Endothelial cell (in vitro differentiated cells): ENCODE measurements around the gene BCAS1. TPM values are rescaled to one million over a fixed set of nuclear protein-coding genes. Genes with fewer than 3 reads are reported as not detected.

Experiments
- DNase-seq: peaks from one replicate; pipeline ENCODE4 v3.0.0; 2021; ENCODE audit warnings: low spot score
- H3K27ac Mint-ChIP-seq: one replicate; pipeline ENCODE4 v1.8.0; 2021; ENCODE audit warnings: mixed read lengths, inconsistent platforms; ENCODE audit not compliant: unreplicated experiment
- H3K27me3 Mint-ChIP-seq: one replicate; pipeline ENCODE4 v1.8.0; 2021; ENCODE audit warnings: mild to moderate bottlenecking, moderate library complexity, mixed read lengths, inconsistent platforms; ENCODE audit not compliant: unreplicated experiment
- H3K36me3 Mint-ChIP-seq: one replicate; pipeline ENCODE4 v1.8.0; 2021; ENCODE audit warnings: mild to moderate bottlenecking, low read depth, mixed read lengths, inconsistent platforms; ENCODE audit not compliant: unreplicated experiment
- H3K4me1 Mint-ChIP-seq: one replicate; pipeline ENCODE4 v1.8.0; 2021; ENCODE audit warnings: mild to moderate bottlenecking, mixed read lengths, inconsistent platforms; ENCODE audit not compliant: unreplicated experiment
- H3K4me3 Mint-ChIP-seq: one replicate; pipeline ENCODE4 v1.8.0; 2021; ENCODE audit warnings: mild to moderate bottlenecking, mixed read lengths, inconsistent platforms; ENCODE audit not compliant: unreplicated experiment
- H3K9me3 Mint-ChIP-seq: one replicate; pipeline ENCODE4 v1.8.0; 2021; ENCODE audit warnings: mixed read lengths, inconsistent platforms; ENCODE audit not compliant: unreplicated experiment
- total RNA-seq: library from RNA; stranded (reverse); fragmentation: NEBNext Ultra II Directional; extraction: Animal tissue kit (Norgen Biotek cat#: 25700); gene quantifications from one replicate; pipeline ENCODE4 v1.2.1, GENCODE V29; 2021; ENCODE audit not compliant: unreplicated experiment
- TF ChIP-seq, protein P1 (sequence below): fragments of 200-600 bp; sonication (generic); IDR thresholded peaks from one replicate; pipeline ENCODE4 v1.5.0; 2021; ENCODE audit warnings: antibody characterized with exemption; ENCODE audit not compliant: unreplicated experiment

The BCAS1 gene
- total RNA-seq, 1 donor from 2014 or later, result 0.05 TPM

DNA sequence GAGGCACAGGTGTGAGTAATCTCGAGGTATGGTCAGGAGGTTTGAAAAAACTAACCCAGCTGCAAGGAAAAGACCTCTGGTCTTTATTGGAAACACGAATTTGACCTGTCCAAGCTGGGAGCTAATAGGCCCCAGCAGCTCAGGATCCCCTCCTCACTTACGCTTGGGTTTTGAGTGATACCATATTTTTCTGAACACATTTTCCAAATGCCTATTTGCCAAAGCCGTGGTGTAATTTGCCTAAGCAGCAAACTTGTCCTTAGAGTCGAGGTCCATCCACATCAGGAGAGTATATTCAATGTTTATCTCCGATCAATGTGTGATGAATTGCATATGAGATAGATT, 128.0 kb downstream of the BCAS1 start:
- Mint-ChIP-seq H3K4me1 (peaks cover 49% of the 10 kb centered on the region), H3K36me3 (no peaks in the 10 kb centered on the region)

DNA sequence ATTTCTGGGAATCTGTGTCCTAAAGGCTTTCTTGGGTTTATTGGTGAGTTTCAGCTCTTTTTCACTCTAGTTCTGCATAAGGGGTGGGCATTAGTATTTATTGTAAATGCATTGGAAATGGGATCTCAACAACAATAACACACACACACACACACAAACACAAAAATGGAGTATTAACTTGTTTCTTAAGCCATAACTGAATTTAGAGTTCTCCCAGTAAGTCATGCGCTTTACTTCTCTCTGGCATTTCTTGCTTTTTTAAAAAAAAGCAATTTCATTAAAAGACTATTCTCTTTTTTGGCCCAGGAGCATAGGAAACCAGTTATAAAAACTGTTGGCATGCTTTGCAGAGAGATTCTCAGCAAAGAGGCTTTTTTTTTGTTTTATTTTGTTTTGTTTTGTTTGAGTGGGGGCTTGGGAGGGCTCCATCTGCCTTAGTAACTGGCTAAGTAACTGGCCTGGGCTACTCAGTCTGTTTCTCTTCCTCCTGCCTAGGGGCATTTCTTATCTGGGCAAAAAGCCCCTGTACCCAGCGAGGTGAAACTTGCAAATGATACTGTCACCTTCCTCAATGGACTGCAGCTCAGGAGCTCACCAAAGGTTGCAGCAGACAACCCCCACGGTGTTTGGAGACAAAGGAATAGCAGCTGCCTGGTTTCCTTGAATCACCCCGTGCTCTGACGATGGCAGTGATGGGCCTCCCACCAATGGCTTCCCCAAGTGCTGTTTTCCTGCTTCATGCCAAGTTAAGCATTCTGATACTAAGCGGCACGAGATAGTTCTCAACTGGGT, 128.5 kb downstream of the BCAS1 start:
- no peak for DNase-seq
- TF ChIP-seq, protein P1, sequence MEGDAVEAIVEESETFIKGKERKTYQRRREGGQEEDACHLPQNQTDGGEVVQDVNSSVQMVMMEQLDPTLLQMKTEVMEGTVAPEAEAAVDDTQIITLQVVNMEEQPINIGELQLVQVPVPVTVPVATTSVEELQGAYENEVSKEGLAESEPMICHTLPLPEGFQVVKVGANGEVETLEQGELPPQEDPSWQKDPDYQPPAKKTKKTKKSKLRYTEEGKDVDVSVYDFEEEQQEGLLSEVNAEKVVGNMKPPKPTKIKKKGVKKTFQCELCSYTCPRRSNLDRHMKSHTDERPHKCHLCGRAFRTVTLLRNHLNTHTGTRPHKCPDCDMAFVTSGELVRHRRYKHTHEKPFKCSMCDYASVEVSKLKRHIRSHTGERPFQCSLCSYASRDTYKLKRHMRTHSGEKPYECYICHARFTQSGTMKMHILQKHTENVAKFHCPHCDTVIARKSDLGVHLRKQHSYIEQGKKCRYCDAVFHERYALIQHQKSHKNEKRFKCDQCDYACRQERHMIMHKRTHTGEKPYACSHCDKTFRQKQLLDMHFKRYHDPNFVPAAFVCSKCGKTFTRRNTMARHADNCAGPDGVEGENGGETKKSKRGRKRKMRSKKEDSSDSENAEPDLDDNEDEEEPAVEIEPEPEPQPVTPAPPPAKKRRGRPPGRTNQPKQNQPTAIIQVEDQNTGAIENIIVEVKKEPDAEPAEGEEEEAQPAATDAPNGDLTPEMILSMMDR, result no peak
- Mint-ChIP-seq H3K27me3 (peaks cover 1% of the 10 kb centered on the region), H3K4me3 (peak overlapping the region; percentile 17), H3K4me1 (peaks cover 49% of the 10 kb centered on the region), H3K9me3 (no peaks in the 10 kb centered on the region), H3K27ac (peak overlapping the region; percentile 96), H3K36me3 (no peaks in the 10 kb centered on the region)

More for the DNA sequence above, 128.0 kb downstream of the BCAS1 start:
- Mint-ChIP-seq H3K27me3 (peaks cover 1% of the 10 kb centered on the region), H3K27ac (peak overlapping the region; percentile 96), H3K9me3 (no peaks in the 10 kb centered on the region), H3K4me3 (no peak overlapping the region)
- DNase-seq, result no peak
- TF ChIP-seq, protein P1, result no peak

DNA sequence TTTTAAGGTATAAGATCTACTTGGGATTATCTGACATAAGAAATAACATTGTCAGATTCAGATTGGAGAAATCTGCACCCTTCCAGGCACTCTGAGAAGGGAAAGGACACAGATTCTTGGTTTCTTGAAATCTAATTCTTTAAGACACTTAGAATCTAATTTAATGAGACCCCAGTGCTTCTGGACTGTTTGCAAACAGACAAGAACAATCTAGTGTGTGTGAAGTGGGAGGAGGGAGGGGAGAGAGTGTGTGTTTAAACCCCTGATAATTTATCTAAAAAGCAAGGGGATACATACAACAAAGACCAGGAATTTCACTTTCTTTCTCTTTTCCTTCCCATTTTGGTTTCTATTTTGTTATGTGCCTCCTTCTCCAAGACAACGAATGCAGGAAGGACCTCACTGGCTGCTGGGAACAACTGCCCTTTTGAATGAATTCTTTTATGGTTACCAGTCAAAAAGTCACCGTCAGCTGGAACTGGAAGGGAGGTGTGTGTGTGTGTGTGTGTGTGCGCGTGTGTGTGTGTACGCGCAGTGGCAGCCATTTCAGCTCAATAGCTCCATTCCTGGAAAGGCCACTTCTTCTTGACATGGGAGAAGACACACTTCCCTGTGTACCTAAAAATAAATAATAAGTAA, 129.4 kb downstream of the BCAS1 start:
- Mint-ChIP-seq H3K4me1 (peaks cover 51% of the 10 kb centered on the region), H3K27me3 (peaks cover 1% of the 10 kb centered on the region), H3K36me3 (no peaks in the 10 kb centered on the region), H3K9me3 (no peaks in the 10 kb centered on the region), H3K4me3 (peak overlapping the region; percentile 47), H3K27ac (peak overlapping the region; percentile 96)
- TF ChIP-seq, protein P1, result no peak
- no peak for DNase-seq

DNA sequence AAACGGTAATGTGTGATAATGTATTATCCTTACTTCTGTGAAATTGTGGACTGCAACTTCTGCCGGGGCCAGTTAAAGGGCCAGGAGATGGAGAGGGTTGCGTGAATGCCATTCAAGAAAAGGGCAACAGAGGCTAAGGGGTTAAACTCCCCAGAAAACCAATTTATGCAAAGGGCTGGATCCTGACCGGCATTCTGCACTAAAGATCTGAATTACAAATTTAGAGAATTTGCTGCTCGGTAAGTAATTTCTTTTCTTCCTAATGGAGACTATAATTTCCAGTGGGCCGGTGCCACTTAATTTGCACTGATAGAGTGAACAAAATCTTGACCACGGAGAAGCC, 130.1 kb downstream of the BCAS1 start:
- H3K4me3 Mint-ChIP-seq, result peak overlapping the region; percentile 69
- peaks cover 1% of the 10 kb centered on the region for H3K27me3 Mint-ChIP-seq
- H3K9me3 Mint-ChIP-seq, result no peaks in the 10 kb centered on the region
- peak overlapping the region; percentile 96 for H3K27ac Mint-ChIP-seq
- no peaks in the 10 kb centered on the region for H3K36me3 Mint-ChIP-seq
- TF ChIP-seq, protein P1, result no peak
- DNase-seq, result no peak
- peaks cover 57% of the 10 kb centered on the region for H3K4me1 Mint-ChIP-seq
